Measurements from ENCODE around the gene ACSS2.

ACSS2 gene

DNA sequence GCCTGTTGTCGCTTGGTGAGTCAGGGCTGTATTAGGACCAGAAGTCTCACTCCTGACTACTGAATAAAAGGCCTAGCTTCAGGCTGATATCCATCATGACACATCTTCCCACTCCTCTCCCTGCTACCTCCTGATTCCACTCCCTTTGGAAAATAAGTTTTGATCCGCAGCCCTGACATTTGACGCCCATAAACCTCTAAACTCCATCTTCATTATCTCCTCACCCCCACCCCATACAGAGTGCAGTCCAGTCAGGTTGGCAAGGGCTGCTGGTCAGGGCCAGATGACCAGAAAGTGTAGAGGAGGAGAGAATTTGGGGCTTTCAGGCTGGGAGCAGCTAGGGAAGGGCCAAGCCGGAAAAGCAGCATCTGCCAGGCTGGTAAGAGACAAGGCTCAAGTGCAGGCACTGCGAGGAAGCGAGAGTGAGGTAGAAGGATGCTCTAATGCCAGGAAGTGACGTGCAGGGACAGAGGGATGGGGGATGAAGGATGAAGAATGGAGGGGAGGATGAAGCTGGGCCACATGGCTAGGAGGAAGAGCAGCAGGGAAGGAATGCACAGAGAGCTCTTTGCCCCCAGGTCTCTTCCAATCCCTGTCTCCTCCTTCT, 5.0 kb upstream of the ACSS2 start:
- no peaks in the 10 kb centered on the region for H3K27me3 ChIP-seq
- no peak overlapping the region; the same call in 1 of the 2 replicates for H3K4me3 ChIP-seq (ENCODE audit: low read depth, low read length)
- DNase-seq, result no peak
- TF ChIP-seq, protein P1, sequence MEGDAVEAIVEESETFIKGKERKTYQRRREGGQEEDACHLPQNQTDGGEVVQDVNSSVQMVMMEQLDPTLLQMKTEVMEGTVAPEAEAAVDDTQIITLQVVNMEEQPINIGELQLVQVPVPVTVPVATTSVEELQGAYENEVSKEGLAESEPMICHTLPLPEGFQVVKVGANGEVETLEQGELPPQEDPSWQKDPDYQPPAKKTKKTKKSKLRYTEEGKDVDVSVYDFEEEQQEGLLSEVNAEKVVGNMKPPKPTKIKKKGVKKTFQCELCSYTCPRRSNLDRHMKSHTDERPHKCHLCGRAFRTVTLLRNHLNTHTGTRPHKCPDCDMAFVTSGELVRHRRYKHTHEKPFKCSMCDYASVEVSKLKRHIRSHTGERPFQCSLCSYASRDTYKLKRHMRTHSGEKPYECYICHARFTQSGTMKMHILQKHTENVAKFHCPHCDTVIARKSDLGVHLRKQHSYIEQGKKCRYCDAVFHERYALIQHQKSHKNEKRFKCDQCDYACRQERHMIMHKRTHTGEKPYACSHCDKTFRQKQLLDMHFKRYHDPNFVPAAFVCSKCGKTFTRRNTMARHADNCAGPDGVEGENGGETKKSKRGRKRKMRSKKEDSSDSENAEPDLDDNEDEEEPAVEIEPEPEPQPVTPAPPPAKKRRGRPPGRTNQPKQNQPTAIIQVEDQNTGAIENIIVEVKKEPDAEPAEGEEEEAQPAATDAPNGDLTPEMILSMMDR (IDR thresholded peaks at IDR 0.05; ENCODE audit: low read depth, low read length), result no peak
- H3K4me1 ChIP-seq, result peaks cover 11% of the 10 kb centered on the region
- no peaks in the 10 kb centered on the region for H3K36me3 ChIP-seq
- no peaks in the 10 kb centered on the region for H3K9me3 ChIP-seq

DNA sequence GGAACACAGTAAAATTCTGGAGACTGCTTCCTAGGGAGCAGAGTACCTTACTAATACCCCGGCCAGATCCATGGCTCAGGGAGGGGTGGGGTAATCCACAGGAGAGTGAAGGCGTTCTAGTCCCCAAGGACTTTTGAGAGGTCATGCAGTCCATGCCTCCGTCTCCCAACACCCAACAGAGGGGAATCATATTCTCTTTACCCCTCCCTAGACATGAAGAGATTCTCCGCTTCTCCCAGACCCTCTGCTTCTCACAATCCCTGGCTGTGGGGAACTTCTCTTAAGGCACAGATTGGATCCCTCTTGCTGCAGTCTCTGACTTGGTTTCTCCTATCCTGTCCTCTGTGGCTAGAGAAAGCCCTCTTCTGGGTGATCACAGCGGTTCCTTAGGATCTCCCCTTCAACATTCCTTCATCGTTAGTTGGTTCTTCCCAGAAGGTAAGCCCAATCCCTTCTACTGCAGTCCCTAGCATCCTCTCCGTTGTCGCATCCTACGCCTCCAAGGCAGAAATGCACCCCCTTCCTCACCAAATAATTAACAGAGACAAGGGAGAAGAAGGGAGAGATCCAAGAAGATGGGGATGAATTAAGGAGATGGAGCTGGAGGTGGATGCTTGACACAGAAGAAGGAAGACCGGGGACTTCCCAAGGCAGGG, 4.3 kb upstream of the ACSS2 start:
- Histone ChIP-seq H3K4me1 (peaks cover 11% of the 10 kb centered on the region), H3K4me3 (ENCODE audit: low read depth, low read length) (peak overlapping the region; percentile 80), H3K27me3 (no peaks in the 10 kb centered on the region), H3K9me3 (no peaks in the 10 kb centered on the region), H3K36me3 (no peaks in the 10 kb centered on the region)
- TF ChIP-seq, protein P1 (IDR thresholded peaks at IDR 0.05; ENCODE audit: low read depth, low read length), result no peak
- DNase-seq, result no peak

DNA sequence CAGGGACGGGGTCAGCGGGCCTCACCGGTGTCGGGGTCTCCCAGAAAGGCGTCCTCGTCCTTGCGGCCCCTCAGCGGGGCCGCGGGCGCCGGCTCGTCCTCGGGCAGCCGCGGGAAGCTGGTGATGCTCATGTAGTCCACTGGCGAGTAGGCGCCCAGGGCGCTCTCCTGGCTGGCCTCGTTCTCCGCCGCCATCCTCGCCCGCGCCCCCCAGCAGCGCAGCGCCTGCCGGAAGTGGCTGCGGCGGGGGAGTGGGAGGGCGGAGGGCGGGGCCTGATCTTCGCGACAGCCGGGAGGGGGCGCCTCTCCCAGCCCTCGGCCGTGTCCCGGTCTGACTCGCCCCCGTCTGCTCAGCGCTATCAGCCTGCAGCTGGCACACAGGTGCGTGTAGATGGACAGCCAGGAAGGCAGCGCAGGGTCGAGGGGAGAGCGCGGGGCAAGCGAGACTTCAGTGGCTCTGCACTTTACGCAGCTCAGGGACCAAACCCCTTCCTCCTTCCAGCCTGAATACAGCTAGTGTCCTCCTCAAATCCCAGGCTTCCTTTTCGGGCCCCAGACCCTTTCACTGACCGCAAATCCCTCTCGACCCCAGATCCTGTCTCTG, 3.7 kb upstream of the ACSS2 start, which contains the start of gene GGT7:
Gene GGT7 (minus strand): TSS at position 235 of the 603 bp plus-strand sequence. CDS start 41 bp downstream, at position 194.
- Histone ChIP-seq H3K4me3 (ENCODE audit: low read depth, low read length) (peak within 1 kb of the TSS; percentile 80), H3K36me3 (no peaks in the 10 kb centered on the region), H3K27me3 (no peaks in the 10 kb centered on the region), H3K4me1 (peaks cover 11% of the 10 kb centered on the region), H3K9me3 (no peaks in the 10 kb centered on the region)
- TF ChIP-seq, protein P1 (IDR thresholded peaks at IDR 0.05; ENCODE audit: low read depth, low read length), result peak; percentile 61
- peak; percentile 89 for DNase-seq

DNA sequence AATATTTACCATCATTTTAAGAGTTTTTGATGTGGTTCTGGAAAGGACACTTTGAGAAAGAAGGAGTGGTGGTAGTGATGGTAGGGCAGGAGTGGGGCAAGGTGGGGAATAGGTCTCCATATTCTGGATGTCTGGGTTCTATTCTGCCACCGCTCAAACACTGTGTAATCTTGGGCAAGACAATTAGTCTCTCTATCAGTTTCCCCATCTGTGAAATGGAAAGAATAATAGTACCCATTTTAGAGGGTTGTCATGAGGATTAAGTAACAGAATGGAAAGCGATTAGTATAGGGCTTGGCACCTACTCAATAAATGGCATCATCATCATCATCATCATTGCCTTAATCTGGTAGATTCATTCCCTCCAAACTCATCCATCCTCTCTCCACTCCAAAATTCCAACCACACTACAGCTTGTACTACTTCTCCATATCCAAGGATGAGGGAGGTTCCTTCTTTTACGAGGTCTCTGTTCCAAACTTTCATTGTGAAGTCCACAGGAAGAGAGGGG, 2.8 kb upstream of the ACSS2 start:
- Histone ChIP-seq H3K4me1 (peaks cover 11% of the 10 kb centered on the region), H3K36me3 (no peaks in the 10 kb centered on the region), H3K4me3 (ENCODE audit: low read depth, low read length) (no peak overlapping the region; the same call in 1 of the 2 replicates), H3K27me3 (no peaks in the 10 kb centered on the region), H3K9me3 (no peaks in the 10 kb centered on the region)
- no peak for DNase-seq
- TF ChIP-seq, protein P1 (IDR thresholded peaks at IDR 0.05; ENCODE audit: low read depth, low read length), result no peak

DNA sequence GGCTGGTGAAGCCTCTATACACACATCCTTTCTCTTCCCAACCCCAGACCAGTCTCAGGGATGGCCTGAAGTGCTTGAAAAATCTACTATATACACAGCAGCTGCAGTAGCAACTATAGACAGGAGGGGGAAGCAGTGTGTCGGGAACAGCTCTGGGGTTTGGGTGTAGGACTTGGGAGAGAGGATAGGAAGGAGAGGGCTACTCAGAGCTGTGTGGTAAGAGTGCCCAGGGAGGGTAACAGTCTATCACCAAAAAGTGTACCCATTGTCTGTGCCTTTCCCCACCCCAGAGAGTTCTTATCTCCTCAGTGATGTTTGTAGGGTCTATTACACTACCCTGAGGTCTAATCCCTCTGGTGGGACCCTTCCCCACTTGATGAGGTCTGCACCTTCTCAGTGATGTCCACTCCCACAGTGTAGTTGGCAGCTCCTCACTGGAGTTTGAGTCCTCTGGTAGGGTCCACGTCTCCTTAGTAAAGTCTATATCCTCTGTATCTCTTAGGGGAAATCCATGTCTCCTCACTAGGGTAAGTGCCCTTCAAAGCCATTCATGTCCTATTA, 2.2 kb upstream of the ACSS2 start:
- H3K27me3 ChIP-seq, result no peaks in the 10 kb centered on the region
- peaks cover 11% of the 10 kb centered on the region for H3K4me1 ChIP-seq
- H3K9me3 ChIP-seq, result no peaks in the 10 kb centered on the region
- TF ChIP-seq, protein P1 (IDR thresholded peaks at IDR 0.05; ENCODE audit: low read depth, low read length), result peak; percentile 96
- peak; percentile 82 for DNase-seq
- H3K36me3 ChIP-seq, result no peaks in the 10 kb centered on the region
- H3K4me3 ChIP-seq (ENCODE audit: low read depth, low read length), result no peak overlapping the region
